Measurements from ENCODE around the gene HOXB7.

- no peak for TF ChIP-seq CTCF (IDR thresholded peaks at IDR 0.05; ENCODE audit: low read depth, low read length)
- no peak for TF ChIP-seq EZH2phosphoT487 (IDR thresholded peaks at IDR 0.05; ENCODE audit: low read depth)
Measured at GRCh38 chr17:48627623-48628521, 17.1 kb upstream of the HOXB7 start.

Data from OCI-LY3 (cell line).